Nephron (organoid): ENCODE measurements around the gene POU2F3.

Experiments
- H3K27ac Mint-ChIP-seq, 3 experiments: 2 replicates each; pipeline ENCODE4 v1.8.0; 2020; ENCODE audit warnings: mixed read lengths in 3 of 3, mild to moderate bottlenecking in 2 of 3, moderate library complexity in 1 of 3
- H3K27me3 Mint-ChIP-seq: 2 replicates; pipeline ENCODE4 v1.8.0; 2021; ENCODE audit warnings: low read depth, mild to moderate bottlenecking, moderate library complexity, mixed read lengths
- H3K36me3 Mint-ChIP-seq: 2 replicates; pipeline ENCODE4 v1.8.0; 2020; ENCODE audit warnings: low read depth, mixed read lengths
- H3K4me1 Mint-ChIP-seq: 2 replicates; pipeline ENCODE4 v1.8.0; 2020; ENCODE audit warnings: mixed read lengths
- H3K4me3 Mint-ChIP-seq, 3 experiments: 2 replicates each; pipeline ENCODE4 v1.8.0; 2020; ENCODE audit warnings: mild to moderate bottlenecking in 3 of 3, mixed read lengths in 3 of 3, moderate library complexity in 2 of 3
- H3K9me3 Mint-ChIP-seq: 2 replicates; pipeline ENCODE4 v1.8.0; 2020; ENCODE audit warnings: mixed read lengths
- TF ChIP-seq, protein P1 (sequence below), 3 experiments: fragments of 200-600 bp; sonication (generic); IDR thresholded peaks; one replicate each; pipeline ENCODE4 v1.5.0; 2021; ENCODE audit warnings: antibody characterized with exemption in 3 of 3; ENCODE audit not compliant: unreplicated experiment in 3 of 3

Gene POU2F3

DNA sequence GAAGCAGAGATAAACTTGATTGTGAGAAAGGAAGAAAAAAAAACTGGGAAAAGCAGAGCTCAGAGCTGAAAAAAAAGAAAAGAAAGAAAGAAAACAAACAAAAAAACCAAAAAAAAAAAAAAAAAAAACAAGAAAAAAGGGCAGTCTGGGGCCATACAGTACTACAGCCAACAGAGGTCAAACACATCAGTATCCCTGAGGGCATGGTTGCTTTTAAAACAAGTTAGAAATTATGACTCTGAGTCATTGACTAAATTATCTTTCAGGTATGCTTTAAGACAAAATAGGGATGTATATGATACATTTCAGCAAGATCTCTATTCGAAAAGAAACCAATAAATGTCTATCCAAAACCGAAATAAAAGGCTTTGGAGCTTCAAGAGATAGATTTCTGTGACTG lies 48.1 kb downstream of the POU2F3 start:
- TF ChIP-seq, protein P1, sequence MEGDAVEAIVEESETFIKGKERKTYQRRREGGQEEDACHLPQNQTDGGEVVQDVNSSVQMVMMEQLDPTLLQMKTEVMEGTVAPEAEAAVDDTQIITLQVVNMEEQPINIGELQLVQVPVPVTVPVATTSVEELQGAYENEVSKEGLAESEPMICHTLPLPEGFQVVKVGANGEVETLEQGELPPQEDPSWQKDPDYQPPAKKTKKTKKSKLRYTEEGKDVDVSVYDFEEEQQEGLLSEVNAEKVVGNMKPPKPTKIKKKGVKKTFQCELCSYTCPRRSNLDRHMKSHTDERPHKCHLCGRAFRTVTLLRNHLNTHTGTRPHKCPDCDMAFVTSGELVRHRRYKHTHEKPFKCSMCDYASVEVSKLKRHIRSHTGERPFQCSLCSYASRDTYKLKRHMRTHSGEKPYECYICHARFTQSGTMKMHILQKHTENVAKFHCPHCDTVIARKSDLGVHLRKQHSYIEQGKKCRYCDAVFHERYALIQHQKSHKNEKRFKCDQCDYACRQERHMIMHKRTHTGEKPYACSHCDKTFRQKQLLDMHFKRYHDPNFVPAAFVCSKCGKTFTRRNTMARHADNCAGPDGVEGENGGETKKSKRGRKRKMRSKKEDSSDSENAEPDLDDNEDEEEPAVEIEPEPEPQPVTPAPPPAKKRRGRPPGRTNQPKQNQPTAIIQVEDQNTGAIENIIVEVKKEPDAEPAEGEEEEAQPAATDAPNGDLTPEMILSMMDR (IDR thresholded peaks at IDR 0.05; ENCODE audit: unreplicated experiment in 3 of 3) = no peak
- H3K4me3 Mint-ChIP-seq = no peak overlapping the region
- peaks cover 17% of the 10 kb centered on the region for H3K27me3 Mint-ChIP-seq
- H3K9me3 Mint-ChIP-seq = no peaks in the 10 kb centered on the region
- H3K36me3 Mint-ChIP-seq = no peaks in the 10 kb centered on the region
- H3K27ac Mint-ChIP-seq = no peak overlapping the region
- H3K4me1 Mint-ChIP-seq = no peaks in the 10 kb centered on the region

DNA sequence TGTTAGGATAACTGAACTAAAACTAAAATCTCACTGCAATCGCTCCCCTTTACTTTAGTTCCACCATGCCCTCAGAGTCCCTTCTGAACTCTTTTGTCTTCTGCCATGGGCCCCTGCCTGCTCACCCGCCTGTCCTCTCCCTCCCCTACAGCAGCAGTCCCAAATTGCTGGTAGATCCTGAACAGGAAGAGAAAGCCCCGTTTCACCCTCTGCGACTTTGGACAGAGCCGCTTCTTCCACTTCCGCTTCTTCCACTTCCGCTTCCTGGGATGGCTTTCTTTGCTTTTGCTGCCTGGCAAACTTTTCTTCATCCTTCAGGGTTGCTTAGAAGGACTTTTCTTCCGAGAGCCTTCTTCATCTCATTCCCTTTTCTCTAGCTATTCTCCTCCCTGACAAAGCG lies 49.5 kb downstream of the POU2F3 start:
- no peaks in the 10 kb centered on the region for H3K4me1 Mint-ChIP-seq

DNA sequence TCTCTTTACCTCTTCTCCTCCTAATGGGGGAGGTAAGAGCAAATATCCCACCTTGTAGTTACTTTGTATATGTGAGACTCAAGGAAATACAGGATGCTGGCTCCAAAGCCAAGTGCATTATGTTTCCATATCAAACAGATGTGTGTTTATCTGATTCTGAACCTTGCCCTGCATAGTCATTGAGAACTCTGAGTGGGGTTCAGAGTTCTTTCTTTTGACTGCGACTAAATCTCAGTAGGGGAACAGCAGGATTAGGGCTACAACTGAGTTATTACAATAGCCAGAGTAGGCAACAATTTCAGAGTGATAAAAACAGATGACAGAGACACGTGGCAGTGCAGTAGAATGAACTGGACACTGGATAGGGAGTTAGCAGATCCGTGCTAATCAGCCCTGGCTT lies 51.0 kb downstream of the POU2F3 start:
- Mint-ChIP-seq H3K27me3 (peaks cover 43% of the 10 kb centered on the region), H3K4me1 (no peaks in the 10 kb centered on the region), H3K36me3 (no peaks in the 10 kb centered on the region), H3K4me3 (no peak overlapping the region), H3K27ac (no peak overlapping the region), H3K9me3 (no peaks in the 10 kb centered on the region)
- TF ChIP-seq, protein P1 (IDR thresholded peaks at IDR 0.05; ENCODE audit: unreplicated experiment in 3 of 3) = no peak

More for the DNA sequence above, 49.5 kb downstream of the POU2F3 start:
- TF ChIP-seq, protein P1 (IDR thresholded peaks at IDR 0.05; ENCODE audit: unreplicated experiment in 3 of 3) = no peak
- Mint-ChIP-seq H3K27me3 (peaks cover 30% of the 10 kb centered on the region), H3K4me3 (no peak overlapping the region), H3K27ac (no peak overlapping the region), H3K36me3 (no peaks in the 10 kb centered on the region), H3K9me3 (no peaks in the 10 kb centered on the region)

DNA sequence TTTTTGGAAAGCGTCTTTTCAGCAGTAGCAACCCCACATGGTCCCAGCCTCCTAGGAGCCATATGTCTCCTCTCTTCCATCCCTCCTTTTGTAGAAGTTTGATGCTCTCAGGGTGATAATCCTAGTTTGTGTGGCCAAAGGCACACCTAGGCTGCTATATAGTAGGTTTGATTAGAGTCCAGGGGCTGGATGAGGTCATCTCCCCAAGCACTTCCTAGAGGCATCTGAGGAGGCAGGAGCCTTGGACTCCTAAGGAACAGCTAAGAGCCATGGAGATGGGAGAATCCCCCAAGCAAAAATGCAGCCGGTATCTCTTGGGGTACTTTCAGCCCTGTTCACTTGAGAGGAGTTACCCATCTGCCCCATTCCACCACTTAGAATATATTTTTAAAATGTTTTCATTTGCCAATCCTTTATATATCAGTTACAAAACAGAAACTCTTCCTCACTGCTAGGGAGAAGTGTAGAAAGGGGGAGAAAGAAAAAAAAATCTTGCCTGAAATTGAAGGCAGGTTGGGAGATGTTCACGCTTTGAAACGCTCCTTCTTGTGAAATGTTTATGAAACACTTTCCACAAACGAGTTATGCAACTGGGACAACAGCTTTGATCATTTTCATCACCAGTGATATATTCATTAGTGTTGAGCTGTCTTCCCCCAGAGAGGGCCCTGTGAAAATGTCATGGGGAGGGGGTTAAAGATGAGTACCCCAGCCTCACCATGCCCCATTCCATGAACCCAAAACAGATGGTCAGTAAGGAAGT lies 53.3 kb downstream of the POU2F3 start:
- Mint-ChIP-seq H3K4me3 (no peak overlapping the region), H3K9me3 (no peaks in the 10 kb centered on the region), H3K27me3 (peaks cover 56% of the 10 kb centered on the region), H3K36me3 (no peaks in the 10 kb centered on the region), H3K4me1 (peaks cover 2% of the 10 kb centered on the region), H3K27ac (no peak overlapping the region)
- TF ChIP-seq, protein P1 (IDR thresholded peaks at IDR 0.05; ENCODE audit: unreplicated experiment in 3 of 3) = no peak

DNA sequence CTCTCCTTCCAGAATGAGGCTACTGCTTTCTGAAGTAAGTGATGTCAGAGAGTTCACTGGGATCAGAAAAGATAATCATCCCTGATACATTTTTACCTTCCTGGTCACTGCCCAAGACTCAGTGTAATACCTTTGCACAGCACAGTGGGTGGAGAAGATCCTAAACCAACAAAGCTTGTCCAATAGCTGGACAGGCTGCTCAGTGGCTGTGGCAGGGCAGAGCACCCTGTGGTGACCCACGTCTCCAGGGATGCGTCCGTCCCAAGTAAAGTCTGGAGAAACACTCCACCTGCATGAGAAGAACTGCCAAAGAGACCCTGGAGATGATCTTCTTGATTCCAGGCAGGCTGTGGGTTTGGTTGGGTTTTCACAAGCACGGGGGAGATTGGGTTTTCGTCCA lies 54.2 kb downstream of the POU2F3 start:
- Mint-ChIP-seq H3K4me3 (no peak overlapping the region), H3K27ac (no peak overlapping the region), H3K4me1 (peaks cover 8% of the 10 kb centered on the region), H3K27me3 (peaks cover 60% of the 10 kb centered on the region), H3K36me3 (no peaks in the 10 kb centered on the region), H3K9me3 (no peaks in the 10 kb centered on the region)
- TF ChIP-seq, protein P1 (IDR thresholded peaks at IDR 0.05; ENCODE audit: unreplicated experiment in 3 of 3) = no peak

DNA sequence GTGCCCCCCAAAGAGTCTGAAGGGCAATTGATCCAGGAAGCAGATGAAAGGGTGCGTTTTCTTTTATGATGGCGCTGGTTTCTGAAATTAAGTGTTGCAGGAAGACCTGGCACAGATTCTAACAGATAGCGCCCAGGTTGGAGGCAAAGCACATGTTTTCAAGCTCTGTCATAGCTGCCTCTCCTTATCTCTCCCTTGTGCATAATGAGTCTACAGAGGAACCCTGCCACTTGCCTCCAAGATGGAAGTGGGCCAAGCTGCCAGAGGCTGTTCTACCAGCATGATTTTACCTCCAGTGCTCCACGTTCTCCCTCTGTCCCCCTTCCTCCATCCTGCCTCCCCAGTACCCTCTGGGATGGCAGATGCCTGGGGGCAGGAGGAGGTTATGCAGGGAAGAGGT lies 55.2 kb downstream of the POU2F3 start:
- H3K27ac Mint-ChIP-seq = no peak overlapping the region
- peaks cover 55% of the 10 kb centered on the region for H3K27me3 Mint-ChIP-seq
- H3K4me1 Mint-ChIP-seq = peaks cover 13% of the 10 kb centered on the region
- H3K4me3 Mint-ChIP-seq = no peak overlapping the region
- TF ChIP-seq, protein P1 (IDR thresholded peaks at IDR 0.05; ENCODE audit: unreplicated experiment in 3 of 3) = no peak
- H3K9me3 Mint-ChIP-seq = no peaks in the 10 kb centered on the region
- H3K36me3 Mint-ChIP-seq = no peaks in the 10 kb centered on the region
